Osteoblast (primary cell): ENCODE results near the gene MGA. TPM values are rescaled to one million over a fixed set of nuclear protein-coding genes. Genes with fewer than 3 reads are reported as not detected.
A peak's percentile ranks its signal among the peaks of the same experiment; 100 is the strongest.

Experiments
- DNase-seq: peaks from one replicate; pipeline ENCODE4 v3.0.0; 2011; ENCODE audit warnings: low spot score, mixed read lengths; ENCODE audit not compliant: insufficient read length; ENCODE audit errors: missing footprints
- H2AFZ ChIP-seq: 2 replicates; pipeline ENCODE4 v1.6.0; 2011; ENCODE audit warnings: mild to moderate bottlenecking, low read length
- H3K27ac ChIP-seq: 2 replicates; pipeline ENCODE4 v1.5.1; 2011; ENCODE audit warnings: mild to moderate bottlenecking, low read depth, low read length, moderate library complexity
- H3K27me3 ChIP-seq: 2 replicates; pipeline ENCODE4 v1.6.0; 2012; ENCODE audit warnings: mild to moderate bottlenecking, control low read depth, inconsistent platforms, low read length, moderate library complexity; ENCODE audit not compliant: insufficient read depth
- H3K36me3 ChIP-seq: 2 replicates; pipeline ENCODE4 v1.5.1; 2011; ENCODE audit warnings: mild to moderate bottlenecking, low read length, control low read depth, moderate library complexity; ENCODE audit not compliant: insufficient read depth
- H3K4me1 ChIP-seq: 2 replicates; pipeline ENCODE4 v1.5.1; 2011; ENCODE audit warnings: mild to moderate bottlenecking, low read length, control low read depth, moderate library complexity; ENCODE audit not compliant: insufficient read depth
- H3K4me2 ChIP-seq: 2 replicates; pipeline ENCODE4 v1.6.0; 2011; ENCODE audit warnings: mild to moderate bottlenecking, low read length; ENCODE audit not compliant: insufficient read depth
- H3K4me3 ChIP-seq: fragments of 200-600 bp; sonication (generic); 3 replicates; pipeline ENCODE4 v1.5.1; 2012; ENCODE audit warnings: mild to moderate bottlenecking, low read length, inconsistent platforms; ENCODE audit not compliant: insufficient read depth
- H3K79me2 ChIP-seq: 2 replicates; pipeline ENCODE4 v1.6.0; 2012; ENCODE audit warnings: mild to moderate bottlenecking, low read length, control low read depth, inconsistent platforms; ENCODE audit not compliant: insufficient read depth
- H3K9me3 ChIP-seq: 2 replicates; pipeline ENCODE4 v1.5.1; 2011; ENCODE audit warnings: low read depth, low read length, control low read depth
- H4K20me1 ChIP-seq: 2 replicates; pipeline ENCODE4 v1.6.0; 2012; ENCODE audit warnings: mild to moderate bottlenecking, low read length, control low read depth; ENCODE audit not compliant: insufficient read depth
- total RNA-seq: library from RNA; depleted of rRNA; stranded (reverse); fragments of >200 nt; gene quantifications from 2 replicates; pipeline ENCODE4 v1.2.3, GENCODE V29; 2012
- TF ChIP-seq, protein P1 (sequence below): IDR thresholded peaks from 2 replicates; pipeline ENCODE4 v1.5.1; 2011; ENCODE audit warnings: mild to moderate bottlenecking, low read depth, low read length, moderate library complexity; ENCODE audit errors: extremely low read depth

MGA gene
- total RNA-seq, 1 donor: 40.2 TPM

DNA sequence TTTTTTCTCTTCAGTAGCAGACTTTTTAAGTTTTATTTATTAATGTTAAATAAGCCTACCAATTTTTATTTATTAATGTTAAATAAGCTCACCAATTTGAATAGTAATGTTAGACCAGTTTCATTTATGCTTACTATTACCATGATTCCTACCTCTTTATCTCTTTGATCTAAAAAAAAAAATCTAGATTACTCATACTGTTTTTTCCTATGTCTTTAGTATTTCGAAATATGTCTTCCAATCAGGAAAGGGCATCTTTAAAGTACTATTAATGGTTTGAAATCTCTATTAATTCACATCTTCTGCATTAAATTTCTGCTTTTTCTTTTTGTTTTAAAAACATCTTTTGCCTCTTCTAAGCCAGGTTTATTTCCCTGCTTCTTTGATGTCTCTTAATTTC is 86.6 kb downstream of the MGA start:
- Histone ChIP-seq H3K9me3 (no peaks in the 10 kb centered on the region), H3K4me1 (peaks cover 2% of the 10 kb centered on the region), H2AFZ (no peak overlapping the region), H4K20me1 (no peaks in the 10 kb centered on the region), H3K4me3 (no peak overlapping the region), H3K36me3 (peaks cover 21% of the 10 kb centered on the region), H3K27ac (no peak overlapping the region), H3K4me2 (no peak overlapping the region), H3K27me3 (no peaks in the 10 kb centered on the region), H3K79me2 (no peaks in the 10 kb centered on the region)
- TF ChIP-seq, protein P1, sequence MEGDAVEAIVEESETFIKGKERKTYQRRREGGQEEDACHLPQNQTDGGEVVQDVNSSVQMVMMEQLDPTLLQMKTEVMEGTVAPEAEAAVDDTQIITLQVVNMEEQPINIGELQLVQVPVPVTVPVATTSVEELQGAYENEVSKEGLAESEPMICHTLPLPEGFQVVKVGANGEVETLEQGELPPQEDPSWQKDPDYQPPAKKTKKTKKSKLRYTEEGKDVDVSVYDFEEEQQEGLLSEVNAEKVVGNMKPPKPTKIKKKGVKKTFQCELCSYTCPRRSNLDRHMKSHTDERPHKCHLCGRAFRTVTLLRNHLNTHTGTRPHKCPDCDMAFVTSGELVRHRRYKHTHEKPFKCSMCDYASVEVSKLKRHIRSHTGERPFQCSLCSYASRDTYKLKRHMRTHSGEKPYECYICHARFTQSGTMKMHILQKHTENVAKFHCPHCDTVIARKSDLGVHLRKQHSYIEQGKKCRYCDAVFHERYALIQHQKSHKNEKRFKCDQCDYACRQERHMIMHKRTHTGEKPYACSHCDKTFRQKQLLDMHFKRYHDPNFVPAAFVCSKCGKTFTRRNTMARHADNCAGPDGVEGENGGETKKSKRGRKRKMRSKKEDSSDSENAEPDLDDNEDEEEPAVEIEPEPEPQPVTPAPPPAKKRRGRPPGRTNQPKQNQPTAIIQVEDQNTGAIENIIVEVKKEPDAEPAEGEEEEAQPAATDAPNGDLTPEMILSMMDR: no peak
- peak; percentile 19 for DNase-seq

DNA sequence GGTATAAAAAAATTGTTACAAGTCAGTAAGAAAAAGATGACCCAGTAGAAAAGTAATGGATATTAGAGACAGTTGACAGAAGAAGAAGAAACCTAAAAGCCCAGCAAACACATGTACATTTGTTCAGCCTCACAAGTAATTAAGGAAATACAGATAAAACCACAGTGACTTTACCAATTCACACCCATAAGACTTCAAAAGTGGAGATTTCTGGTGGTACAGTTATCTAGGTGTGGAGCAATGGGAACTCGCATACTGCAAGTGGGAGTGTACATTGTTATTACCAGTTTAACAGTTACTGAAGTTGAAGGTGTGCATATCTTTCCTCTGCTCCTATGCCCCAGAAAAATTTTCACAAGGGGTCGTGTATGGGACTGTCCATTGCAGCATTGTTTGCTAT is 96.0 kb downstream of the MGA start:
- no peak overlapping the region for H3K4me2 ChIP-seq
- no peaks in the 10 kb centered on the region for H3K79me2 ChIP-seq
- H3K27me3 ChIP-seq: no peaks in the 10 kb centered on the region
- H3K4me1 ChIP-seq: no peaks in the 10 kb centered on the region
- no peak for DNase-seq
- H3K4me3 ChIP-seq: no peak overlapping the region
- no peak overlapping the region for H3K27ac ChIP-seq
- peaks cover 24% of the 10 kb centered on the region for H3K36me3 ChIP-seq
- no peaks in the 10 kb centered on the region for H3K9me3 ChIP-seq
- no peak overlapping the region for H2AFZ ChIP-seq
- TF ChIP-seq, protein P1: no peak
- H4K20me1 ChIP-seq: no peaks in the 10 kb centered on the region

DNA sequence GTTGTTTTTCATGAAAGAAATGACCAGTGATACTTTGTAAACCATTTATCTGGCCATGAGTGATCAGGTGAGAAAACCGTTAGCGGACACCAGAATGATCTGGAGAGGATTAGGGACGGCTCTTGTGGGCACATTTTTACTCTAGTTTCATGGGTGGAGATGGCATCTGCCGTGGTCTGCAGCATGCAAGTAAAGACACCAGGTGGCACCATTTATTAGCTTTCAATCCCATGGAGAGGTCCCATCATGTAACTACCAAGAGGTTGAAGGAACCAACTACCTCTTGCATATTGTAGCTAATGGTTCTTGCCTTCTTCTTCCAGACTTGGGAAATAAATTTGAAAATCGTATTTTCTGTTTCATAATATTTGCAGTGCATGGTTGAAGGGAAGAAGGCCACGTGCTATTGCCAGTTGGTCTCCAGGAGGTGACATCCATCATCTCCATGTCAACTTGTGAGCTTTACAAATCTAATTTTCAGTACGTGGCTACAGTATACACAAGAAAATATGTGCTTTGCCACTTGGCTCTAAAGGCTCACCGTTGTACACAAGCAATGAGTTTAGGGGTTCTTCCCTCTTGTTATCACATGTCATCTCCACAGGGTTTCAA is 112.6 kb downstream of the MGA start:
- no peak overlapping the region for H2AFZ ChIP-seq
- H3K27ac ChIP-seq: peak overlapping the region; percentile 67

DNA sequence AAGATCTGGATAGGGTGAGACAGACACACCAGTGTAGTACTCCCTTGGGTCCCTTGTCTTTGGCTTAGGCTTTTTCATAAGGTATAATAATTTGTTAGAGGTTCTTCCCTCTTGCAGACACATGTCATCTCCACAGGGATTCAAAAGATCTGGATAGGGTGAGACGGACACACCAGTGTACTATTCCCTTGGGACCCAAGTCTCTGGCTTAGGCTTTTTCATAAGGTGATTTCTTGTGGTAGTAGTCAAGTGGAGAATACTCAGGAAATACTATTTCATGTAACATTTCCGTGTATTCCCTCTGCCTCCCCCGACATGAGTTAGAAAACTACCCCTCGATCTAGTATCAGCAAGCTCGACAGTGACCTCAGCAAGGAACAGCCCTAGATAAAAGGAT is 113.1 kb downstream of the MGA start:
- H4K20me1 ChIP-seq: peaks cover 22% of the 10 kb centered on the region
- peak overlapping the region; percentile 67 for H3K27ac ChIP-seq
- peak overlapping the region; percentile 49 for H2AFZ ChIP-seq
- H3K4me1 ChIP-seq: peaks cover 47% of the 10 kb centered on the region
- peaks cover 3% of the 10 kb centered on the region for H3K36me3 ChIP-seq
- no peaks in the 10 kb centered on the region for H3K9me3 ChIP-seq
- TF ChIP-seq, protein P1: no peak
- peak overlapping the region; percentile 72 for H3K4me3 ChIP-seq
- peak overlapping the region; percentile 96 for H3K4me2 ChIP-seq
- no peaks in the 10 kb centered on the region for H3K27me3 ChIP-seq
- H3K79me2 ChIP-seq: peaks cover 35% of the 10 kb centered on the region
- DNase-seq: no peak

More for the DNA sequence above, 112.6 kb downstream of the MGA start:
- H3K36me3 ChIP-seq: peaks cover 3% of the 10 kb centered on the region
- TF ChIP-seq, protein P1: peak; percentile 86
- no peaks in the 10 kb centered on the region for H3K9me3 ChIP-seq
- DNase-seq: peak; percentile 89
- peaks cover 22% of the 10 kb centered on the region for H4K20me1 ChIP-seq
- no peak overlapping the region for H3K4me3 ChIP-seq
- no peaks in the 10 kb centered on the region for H3K27me3 ChIP-seq
- peaks cover 42% of the 10 kb centered on the region for H3K4me1 ChIP-seq
- H3K4me2 ChIP-seq: peak overlapping the region; percentile 96
- peaks cover 30% of the 10 kb centered on the region for H3K79me2 ChIP-seq
